ENCODE data around the gene CCT5. TPM values are rescaled to one million over a fixed set of nuclear protein-coding genes. Genes with fewer than 3 reads are reported as not detected.

CCT5 gene
- total RNA-seq, 4 donors from 2014 or later: 113 to 208 (median 155) TPM

DNA sequence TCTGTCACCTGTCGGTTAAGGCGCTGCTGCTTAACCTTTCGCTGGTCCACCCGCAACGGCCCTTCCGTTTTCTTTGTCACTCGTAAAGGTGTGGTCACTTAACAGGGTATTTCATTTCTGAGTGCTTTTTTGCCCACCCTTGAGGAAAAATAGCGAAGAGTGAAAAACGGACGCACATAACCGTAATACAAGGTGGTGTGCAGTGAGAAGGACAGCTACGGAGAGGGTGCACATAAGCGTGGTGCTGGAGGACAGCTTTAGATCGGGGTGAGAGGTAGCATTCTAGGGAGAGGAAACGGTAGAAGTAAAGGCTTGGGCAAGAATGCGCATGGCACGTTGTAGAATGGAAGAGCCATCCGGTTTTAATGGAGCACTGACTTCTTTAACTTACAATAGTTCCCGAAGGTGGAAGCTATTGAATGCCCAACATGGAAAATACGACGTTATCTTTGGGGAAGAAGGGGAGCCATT is 761 bp downstream of the CCT5 start:
- H3K27ac ChIP-seq: peak overlapping the region; percentile 93 to 97 (median 94)
- H3K36me3 ChIP-seq: peaks cover 2 to 23% of the 10 kb centered on the region in 2 donors
- peaks cover 4 to 49% (median 16%) of the 10 kb centered on the region in 3 donors for H3K4me1 ChIP-seq
- no peaks in the 10 kb centered on the region for H3K27me3 ChIP-seq
- WGBS, 2 donors (ENCODE audit: low coverage in 1 of 2): 0 to 1% methylated on average over 8 to 15 of the region's 21 CpGs
- no peaks in the 10 kb centered on the region for H3K9me3 ChIP-seq
- ATAC-seq: no peak
- TF ChIP-seq EP300 (IDR thresholded peaks at IDR 0.05): no peak
- TF ChIP-seq POLR2A (IDR thresholded peaks at IDR 0.05): no peak
- no peak for TF ChIP-seq CTCF (IDR thresholded peaks at IDR 0.05)
- TF ChIP-seq POLR2AphosphoS5 (IDR thresholded peaks at IDR 0.05): no peak
- H3K4me3 ChIP-seq: peak overlapping the region; percentile 88 to 95

DNA sequence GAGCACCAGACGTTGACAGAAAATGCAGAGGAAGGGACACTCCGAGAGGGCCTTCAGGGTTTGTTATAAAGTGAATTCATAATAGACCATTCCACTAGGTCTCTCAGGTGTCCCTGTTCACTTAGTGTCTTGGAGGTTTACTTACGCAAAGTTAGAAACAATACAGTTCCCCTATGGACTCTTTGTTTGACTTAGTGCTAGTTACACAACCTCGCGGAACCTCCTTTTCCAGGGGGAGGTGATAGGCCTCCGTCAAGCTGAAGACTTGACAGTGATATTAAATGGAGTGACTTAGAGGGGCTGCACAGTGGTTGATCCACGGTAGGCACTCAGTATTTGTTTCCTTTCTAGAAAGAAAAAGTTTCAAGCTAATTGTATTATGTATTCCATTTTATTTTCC is 1.3 kb downstream of the CCT5 start:
- ATAC-seq: no peak
- H3K27ac ChIP-seq: peak overlapping the region in 1 of 4 donors; percentile 97

DNA sequence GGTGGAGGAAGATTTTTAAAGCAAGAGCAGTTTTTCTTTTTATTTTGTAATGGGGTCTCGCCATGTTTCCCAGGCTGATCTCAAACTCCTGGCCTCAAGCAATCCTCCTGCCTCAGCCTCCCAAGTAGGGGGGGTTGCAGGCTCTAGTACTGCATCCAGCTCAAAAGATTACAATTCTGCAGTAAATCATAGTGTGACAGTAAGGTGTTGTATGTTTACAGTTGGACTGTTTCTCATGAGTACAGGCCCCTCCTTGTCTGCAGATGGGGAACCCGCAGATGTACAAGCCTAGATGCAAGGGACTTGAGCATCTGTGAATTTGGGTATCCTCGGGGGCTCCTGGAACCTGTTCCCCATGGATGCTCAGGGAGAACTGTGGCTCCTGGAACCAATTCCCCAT is 3.3 kb downstream of the CCT5 start:
- TF ChIP-seq CTCF (IDR thresholded peaks at IDR 0.05) (no peak), POLR2AphosphoS5 (IDR thresholded peaks at IDR 0.05) (no peak), POLR2A (IDR thresholded peaks at IDR 0.05) (no peak), EP300 (IDR thresholded peaks at IDR 0.05) (no peak)
- Histone ChIP-seq H3K9me3 (no peaks in the 10 kb centered on the region), H3K36me3 (peaks cover 16 to 49% of the 10 kb centered on the region in 2 donors), H3K4me3 (no peak overlapping the region), H3K27ac (no peak overlapping the region), H3K4me1 (peaks cover 4 to 47% (median 16%) of the 10 kb centered on the region in 3 donors), H3K27me3 (no peaks in the 10 kb centered on the region)
- ATAC-seq: no peak
- 100% methylated on average over 1 of the region's 3 CpGs for WGBS, 2 donors (ENCODE audit: low coverage in 1 of 2)

More for the DNA sequence above, 1.3 kb downstream of the CCT5 start:
- Histone ChIP-seq H3K4me3 (peak overlapping the region; percentile 88 to 95), H3K27me3 (no peaks in the 10 kb centered on the region), H3K4me1 (peaks cover 4 to 49% (median 16%) of the 10 kb centered on the region in 3 donors), H3K36me3 (peaks cover 4 to 29% of the 10 kb centered on the region in 2 donors), H3K9me3 (no peaks in the 10 kb centered on the region)
- TF ChIP-seq CTCF (IDR thresholded peaks at IDR 0.05) (no peak), POLR2A (IDR thresholded peaks at IDR 0.05) (no peak), EP300 (IDR thresholded peaks at IDR 0.05) (no peak), POLR2AphosphoS5 (IDR thresholded peaks at IDR 0.05) (no peak)
- WGBS, 2 donors (ENCODE audit: low coverage in 1 of 2): 38 to 68% methylated on average over 4 to 7 of the region's 7 CpGs

DNA sequence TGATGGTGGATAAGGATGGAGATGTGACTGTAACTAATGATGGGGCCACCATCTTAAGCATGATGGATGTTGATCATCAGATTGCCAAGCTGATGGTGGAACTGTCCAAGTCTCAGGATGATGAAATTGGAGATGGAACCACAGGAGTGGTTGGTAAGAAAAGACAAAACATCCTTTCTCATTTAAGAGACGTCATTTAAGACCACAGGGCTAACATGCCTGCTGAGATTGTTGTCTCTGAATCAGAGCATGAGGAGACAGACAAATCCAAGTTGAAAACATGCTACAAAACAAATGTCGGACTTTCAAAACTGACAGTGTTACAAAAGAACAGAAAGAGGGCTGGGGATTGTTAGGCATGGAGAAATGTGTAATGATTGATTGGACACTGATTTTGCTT is 4.6 kb downstream of the CCT5 start:
- H3K4me1 ChIP-seq: peaks cover 4 to 39% (median 16%) of the 10 kb centered on the region in 3 donors
- H3K9me3 ChIP-seq: no peaks in the 10 kb centered on the region
- no peak for ATAC-seq
- no peak overlapping the region for H3K4me3 ChIP-seq
- H3K36me3 ChIP-seq: peaks cover 18 to 62% of the 10 kb centered on the region in 2 donors
- 16 to 38% methylated on average over 2 of the region's 2 CpGs for WGBS, 2 donors (ENCODE audit: low coverage in 1 of 2)
- TF ChIP-seq EP300 (IDR thresholded peaks at IDR 0.05): no peak
- TF ChIP-seq POLR2A (IDR thresholded peaks at IDR 0.05): no peak
- no peak for TF ChIP-seq POLR2AphosphoS5 (IDR thresholded peaks at IDR 0.05)
- no peak for TF ChIP-seq CTCF (IDR thresholded peaks at IDR 0.05)
- H3K27ac ChIP-seq: no peak overlapping the region
- no peaks in the 10 kb centered on the region for H3K27me3 ChIP-seq

GRCh38 chr5:10257870-10258269 is 7.8 kb downstream of the CCT5 start:
- ATAC-seq: no peak
- H3K27me3 ChIP-seq: no peaks in the 10 kb centered on the region
- TF ChIP-seq CTCF (IDR thresholded peaks at IDR 0.05) (no peak), POLR2AphosphoS5 (IDR thresholded peaks at IDR 0.05) (no peak), EP300 (IDR thresholded peaks at IDR 0.05) (no peak), POLR2A (IDR thresholded peaks at IDR 0.05) (no peak)
- H3K9me3 ChIP-seq: no peaks in the 10 kb centered on the region
- 39 to 75% methylated on average over 2 to 8 of the region's 8 CpGs for WGBS, 2 donors (ENCODE audit: low coverage in 1 of 2)
- H3K4me1 ChIP-seq: peaks cover 0 to 16% (median 3%) of the 10 kb centered on the region in 3 donors
- no peak overlapping the region for H3K27ac ChIP-seq
- H3K36me3 ChIP-seq: peaks cover 18 to 93% of the 10 kb centered on the region in 2 donors
- no peak overlapping the region for H3K4me3 ChIP-seq
